ENCODE results near the gene RAB4B. TPM values are rescaled to one million over a fixed set of nuclear protein-coding genes. Genes with fewer than 3 reads are reported as not detected.

Gene RAB4B
- total and polyA plus RNA-seq, 2 donors (not counting 1 experiment from before 2014, with no cell fraction given), result 10.6 to 12.8 TPM

DNA sequence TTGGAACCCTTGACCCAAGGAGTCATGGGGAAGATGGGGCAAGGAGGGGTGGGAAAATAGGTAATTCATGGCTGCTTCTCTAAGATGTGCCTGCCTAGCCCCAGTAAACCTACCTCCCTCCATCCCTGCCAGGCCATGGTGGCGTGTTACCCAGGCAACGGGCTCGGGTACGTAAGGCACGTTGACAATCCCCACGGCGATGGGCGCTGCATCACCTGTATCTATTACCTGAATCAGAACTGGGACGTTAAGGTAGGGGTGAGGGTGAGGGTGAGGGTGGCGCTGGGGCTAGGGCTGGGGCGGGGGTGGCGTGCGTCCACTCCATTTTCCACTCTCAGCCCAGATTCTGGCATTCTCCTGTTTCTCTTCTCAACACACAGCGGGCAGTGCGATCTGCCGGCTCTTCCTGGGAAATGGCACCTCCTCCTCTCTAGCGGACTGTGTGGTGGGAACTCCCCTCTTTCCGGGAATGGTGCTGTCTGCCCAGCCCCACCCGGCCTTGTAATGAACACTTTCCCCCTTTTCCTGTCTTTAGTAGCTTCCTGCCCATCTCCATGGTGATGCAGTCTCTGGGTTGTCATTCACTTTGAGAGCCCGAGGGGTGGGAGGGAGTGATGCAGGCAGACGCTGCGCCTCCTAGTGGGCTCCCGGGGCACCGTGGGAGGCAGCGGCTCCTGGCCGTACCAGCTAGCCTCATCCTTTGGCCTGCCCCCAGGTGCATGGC lies 28.5 kb downstream of the RAB4B start:
- Histone ChIP-seq H3K36me3 (ENCODE audit: control insufficient read depth, insufficient read depth, low read length) (peaks cover 37% of the 10 kb centered on the region), H4K20me1 (ENCODE audit: control insufficient read depth, extremely low read depth, insufficient read depth, low read length) (peaks cover 3% of the 10 kb centered on the region), H2AFZ (ENCODE audit: low read length) (no peak overlapping the region), H3K4me3 (replicated peaks in 1 of 4; ENCODE audit: control extremely low read depth in 1 of 4, insufficient read depth in 1 of 4, low read depth in 3 of 4, low read length in 4 of 4) (peak overlapping the region in 1 of 4 experiments; percentile 16), H3K79me2 (ENCODE audit: control insufficient read depth, insufficient read depth, low read length) (peaks cover 72% of the 10 kb centered on the region), H3K27me3 (ENCODE audit: control insufficient read depth, insufficient read depth, low read length) (no peaks in the 10 kb centered on the region), H3K9me3 (ENCODE audit: control insufficient read depth, insufficient read depth, low read depth, low read length) (no peaks in the 10 kb centered on the region), H3K4me1 (ENCODE audit: control insufficient read depth, extremely low read depth, insufficient read depth, low read length) (peaks cover 40% of the 10 kb centered on the region), H3K9ac (ENCODE audit: insufficient read depth, low read length) (peak overlapping the region; percentile 58), H3K4me2 (ENCODE audit: extremely low read depth, insufficient read depth, low read length) (peak overlapping the region; percentile 41), H3K27ac (ENCODE audit: insufficient read depth, low read length) (peak overlapping the region; percentile 61)
- peak; percentile 96 to 97 for DNase-seq (ENCODE audit: low read depth in 2 of 2)
- no peak for TF ChIP-seq EZH2 (IDR thresholded peaks at IDR 0.05; ENCODE audit: low read length, missing control alignments)
- TF ChIP-seq, protein P1, sequence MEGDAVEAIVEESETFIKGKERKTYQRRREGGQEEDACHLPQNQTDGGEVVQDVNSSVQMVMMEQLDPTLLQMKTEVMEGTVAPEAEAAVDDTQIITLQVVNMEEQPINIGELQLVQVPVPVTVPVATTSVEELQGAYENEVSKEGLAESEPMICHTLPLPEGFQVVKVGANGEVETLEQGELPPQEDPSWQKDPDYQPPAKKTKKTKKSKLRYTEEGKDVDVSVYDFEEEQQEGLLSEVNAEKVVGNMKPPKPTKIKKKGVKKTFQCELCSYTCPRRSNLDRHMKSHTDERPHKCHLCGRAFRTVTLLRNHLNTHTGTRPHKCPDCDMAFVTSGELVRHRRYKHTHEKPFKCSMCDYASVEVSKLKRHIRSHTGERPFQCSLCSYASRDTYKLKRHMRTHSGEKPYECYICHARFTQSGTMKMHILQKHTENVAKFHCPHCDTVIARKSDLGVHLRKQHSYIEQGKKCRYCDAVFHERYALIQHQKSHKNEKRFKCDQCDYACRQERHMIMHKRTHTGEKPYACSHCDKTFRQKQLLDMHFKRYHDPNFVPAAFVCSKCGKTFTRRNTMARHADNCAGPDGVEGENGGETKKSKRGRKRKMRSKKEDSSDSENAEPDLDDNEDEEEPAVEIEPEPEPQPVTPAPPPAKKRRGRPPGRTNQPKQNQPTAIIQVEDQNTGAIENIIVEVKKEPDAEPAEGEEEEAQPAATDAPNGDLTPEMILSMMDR (conservative IDR thresholded peaks at IDR 0.05 in 1 of 2, IDR thresholded peaks at IDR 0.05 in 1 of 2; ENCODE audit: low read depth in 1 of 2, low read length in 2 of 2), result peak; percentile 75 to 93

DNA sequence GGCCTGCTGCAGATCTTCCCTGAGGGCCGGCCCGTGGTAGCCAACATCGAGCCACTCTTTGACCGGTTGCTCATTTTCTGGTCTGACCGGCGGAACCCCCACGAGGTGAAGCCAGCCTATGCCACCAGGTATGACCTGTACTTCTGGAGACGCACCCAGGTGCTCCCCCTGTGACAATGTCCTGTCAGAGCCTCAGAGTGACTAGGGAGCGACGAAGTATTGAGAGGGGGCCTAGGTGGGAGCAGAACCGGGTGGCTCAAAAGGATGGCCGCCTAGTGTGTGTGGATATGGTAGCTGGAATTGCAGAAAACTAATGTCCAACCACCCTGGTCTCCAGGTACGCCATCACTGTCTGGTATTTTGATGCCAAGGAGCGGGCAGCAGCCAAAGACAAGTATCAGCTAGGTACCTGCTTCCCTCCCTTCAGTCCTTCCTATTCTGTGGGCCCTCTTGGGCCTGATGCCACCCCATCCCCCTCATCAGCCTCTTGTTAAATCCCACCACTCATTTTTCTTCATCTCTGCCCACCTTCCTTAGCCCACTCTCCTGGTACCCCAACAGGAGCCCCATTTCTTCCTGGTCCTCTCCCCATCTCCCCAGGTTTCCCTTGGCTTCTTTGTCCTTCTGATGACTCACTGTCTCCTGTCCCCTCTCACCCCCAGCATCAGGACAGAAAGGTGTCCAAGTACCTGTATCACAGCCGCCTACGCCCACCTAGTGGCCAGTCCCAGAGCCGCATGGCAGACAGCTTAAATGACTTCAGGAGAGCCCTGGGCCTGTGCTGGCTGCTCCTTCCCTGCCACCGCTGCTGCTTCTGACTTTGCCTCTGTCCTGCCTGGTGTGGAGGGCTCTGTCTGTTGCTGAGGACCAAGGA lies 29.3 kb downstream of the RAB4B start:
- DNase-seq (ENCODE audit: low read depth in 2 of 2), result no peak
- no peak overlapping the region for H2AFZ ChIP-seq (ENCODE audit: low read length)
- no peak overlapping the region for H3K4me2 ChIP-seq (ENCODE audit: extremely low read depth, insufficient read depth, low read length)
- H3K9me3 ChIP-seq (ENCODE audit: control insufficient read depth, insufficient read depth, low read depth, low read length), result no peaks in the 10 kb centered on the region
- H4K20me1 ChIP-seq (ENCODE audit: control insufficient read depth, extremely low read depth, insufficient read depth, low read length), result peaks cover 3% of the 10 kb centered on the region
- H3K9ac ChIP-seq (ENCODE audit: insufficient read depth, low read length), result no peak overlapping the region
- peaks cover 64% of the 10 kb centered on the region for H3K79me2 ChIP-seq (ENCODE audit: control insufficient read depth, insufficient read depth, low read length)
- no peaks in the 10 kb centered on the region for H3K27me3 ChIP-seq (ENCODE audit: control insufficient read depth, insufficient read depth, low read length)
- peak overlapping the region; percentile 40 for H3K27ac ChIP-seq (ENCODE audit: insufficient read depth, low read length)
- H3K4me3 ChIP-seq (replicated peaks in 1 of 4; ENCODE audit: control extremely low read depth in 1 of 4, insufficient read depth in 1 of 4, low read depth in 3 of 4, low read length in 4 of 4), result no peak overlapping the region
- H3K4me1 ChIP-seq (ENCODE audit: control insufficient read depth, extremely low read depth, insufficient read depth, low read length), result peaks cover 34% of the 10 kb centered on the region
- H3K36me3 ChIP-seq (ENCODE audit: control insufficient read depth, insufficient read depth, low read length), result peaks cover 37% of the 10 kb centered on the region
- TF ChIP-seq, protein P1 (conservative IDR thresholded peaks at IDR 0.05 in 1 of 2, IDR thresholded peaks at IDR 0.05 in 1 of 2; ENCODE audit: low read depth in 1 of 2, low read length in 2 of 2), result no peak
- no peak for TF ChIP-seq EZH2 (IDR thresholded peaks at IDR 0.05; ENCODE audit: low read length, missing control alignments)

DNA sequence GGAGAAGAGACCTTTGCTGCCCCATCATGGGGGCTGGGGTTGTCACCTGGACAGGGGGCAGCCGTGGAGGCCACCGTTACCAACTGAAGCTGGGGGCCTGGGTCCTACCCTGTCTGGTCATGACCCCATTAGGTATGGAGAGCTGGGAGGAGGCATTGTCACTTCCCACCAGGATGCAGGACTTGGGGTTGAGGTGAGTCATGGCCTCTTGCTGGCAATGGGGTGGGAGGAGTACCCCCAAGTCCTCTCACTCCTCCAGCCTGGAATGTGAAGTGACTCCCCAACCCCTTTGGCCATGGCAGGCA lies 29.9 kb downstream of the RAB4B start:
- Histone ChIP-seq H3K9ac (ENCODE audit: insufficient read depth, low read length) (no peak overlapping the region), H3K27me3 (ENCODE audit: control insufficient read depth, insufficient read depth, low read length) (no peaks in the 10 kb centered on the region), H4K20me1 (ENCODE audit: control insufficient read depth, extremely low read depth, insufficient read depth, low read length) (peaks cover 3% of the 10 kb centered on the region), H3K4me2 (ENCODE audit: extremely low read depth, insufficient read depth, low read length) (no peak overlapping the region), H2AFZ (ENCODE audit: low read length) (no peak overlapping the region), H3K79me2 (ENCODE audit: control insufficient read depth, insufficient read depth, low read length) (peaks cover 59% of the 10 kb centered on the region), H3K27ac (ENCODE audit: insufficient read depth, low read length) (no peak overlapping the region), H3K4me1 (ENCODE audit: control insufficient read depth, extremely low read depth, insufficient read depth, low read length) (peaks cover 28% of the 10 kb centered on the region), H3K9me3 (ENCODE audit: control insufficient read depth, insufficient read depth, low read depth, low read length) (no peaks in the 10 kb centered on the region), H3K4me3 (replicated peaks in 1 of 4; ENCODE audit: control extremely low read depth in 1 of 4, insufficient read depth in 1 of 4, low read depth in 3 of 4, low read length in 4 of 4) (no peak overlapping the region), H3K36me3 (ENCODE audit: control insufficient read depth, insufficient read depth, low read length) (peaks cover 34% of the 10 kb centered on the region)
- DNase-seq (ENCODE audit: low read depth in 2 of 2), result no peak
- TF ChIP-seq, protein P1 (conservative IDR thresholded peaks at IDR 0.05 in 1 of 2, IDR thresholded peaks at IDR 0.05 in 1 of 2; ENCODE audit: low read depth in 1 of 2, low read length in 2 of 2), result no peak
- TF ChIP-seq EZH2 (IDR thresholded peaks at IDR 0.05; ENCODE audit: low read length, missing control alignments), result no peak
